ENCODE results near the gene DUT.
A peak's percentile ranks its signal among the peaks of the same experiment; 100 is the strongest.

GRCh38 chr15:48336940-48337339 lies 5.7 kb downstream of the DUT start:
- TF ChIP-seq, protein P1, sequence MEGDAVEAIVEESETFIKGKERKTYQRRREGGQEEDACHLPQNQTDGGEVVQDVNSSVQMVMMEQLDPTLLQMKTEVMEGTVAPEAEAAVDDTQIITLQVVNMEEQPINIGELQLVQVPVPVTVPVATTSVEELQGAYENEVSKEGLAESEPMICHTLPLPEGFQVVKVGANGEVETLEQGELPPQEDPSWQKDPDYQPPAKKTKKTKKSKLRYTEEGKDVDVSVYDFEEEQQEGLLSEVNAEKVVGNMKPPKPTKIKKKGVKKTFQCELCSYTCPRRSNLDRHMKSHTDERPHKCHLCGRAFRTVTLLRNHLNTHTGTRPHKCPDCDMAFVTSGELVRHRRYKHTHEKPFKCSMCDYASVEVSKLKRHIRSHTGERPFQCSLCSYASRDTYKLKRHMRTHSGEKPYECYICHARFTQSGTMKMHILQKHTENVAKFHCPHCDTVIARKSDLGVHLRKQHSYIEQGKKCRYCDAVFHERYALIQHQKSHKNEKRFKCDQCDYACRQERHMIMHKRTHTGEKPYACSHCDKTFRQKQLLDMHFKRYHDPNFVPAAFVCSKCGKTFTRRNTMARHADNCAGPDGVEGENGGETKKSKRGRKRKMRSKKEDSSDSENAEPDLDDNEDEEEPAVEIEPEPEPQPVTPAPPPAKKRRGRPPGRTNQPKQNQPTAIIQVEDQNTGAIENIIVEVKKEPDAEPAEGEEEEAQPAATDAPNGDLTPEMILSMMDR (IDR thresholded peaks at IDR 0.05), result peak in 1 of 6 experiments; percentile 17
- no peak for TF ChIP-seq POLR2A (IDR thresholded peaks at IDR 0.05)

Data from adrenal gland (tissue), 5 donors.